ENCODE measurements around the gene PRUNE2. TPM values are rescaled to one million over a fixed set of nuclear protein-coding genes. Genes with fewer than 3 reads are reported as not detected.
A peak's percentile ranks its signal among the peaks of the same experiment; 100 is the strongest.

PRUNE2 gene
- total RNA-seq, 1 donor: 0.31 TPM

DNA sequence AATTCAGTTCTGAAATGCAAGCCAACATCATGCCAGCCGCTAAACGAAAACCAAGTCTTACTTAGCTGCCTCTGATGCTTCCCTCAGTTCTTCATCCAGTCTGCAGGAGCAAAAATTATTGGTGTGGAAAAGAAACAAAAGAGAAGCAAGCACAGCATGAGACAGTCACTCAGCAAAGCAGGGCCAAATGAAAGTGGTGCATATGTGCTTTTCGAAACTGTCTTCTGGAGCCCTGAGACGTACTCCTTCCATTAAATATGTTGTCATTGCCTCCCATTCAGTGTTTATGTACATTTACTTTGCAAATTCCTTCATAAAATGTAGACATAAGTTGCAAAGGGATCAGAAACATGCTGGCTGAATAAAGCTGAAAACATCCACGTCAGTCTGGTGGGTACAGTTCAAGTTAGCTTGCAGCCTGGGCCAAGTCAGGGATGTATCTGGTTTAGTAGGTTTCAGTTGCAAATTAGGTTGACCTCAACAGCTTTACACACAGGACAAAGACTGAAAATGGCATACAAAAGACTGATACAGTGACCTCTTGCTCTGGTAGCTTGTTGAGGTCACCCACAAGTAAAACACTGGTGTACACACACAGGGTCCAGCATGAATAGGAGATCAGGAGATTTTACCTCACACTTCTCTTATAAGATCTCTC, 281.4 kb downstream of the PRUNE2 start:
- H3K27me3 ChIP-seq (ENCODE audit: insufficient read depth, low read length): no peaks in the 10 kb centered on the region
- H3K4me1 ChIP-seq (ENCODE audit: insufficient read depth, low read length): peaks cover 34% of the 10 kb centered on the region
- H3K4me3 ChIP-seq (ENCODE audit: low read length): no peak overlapping the region
- H3K9me3 ChIP-seq (ENCODE audit: low read depth, low read length): no peaks in the 10 kb centered on the region

DNA sequence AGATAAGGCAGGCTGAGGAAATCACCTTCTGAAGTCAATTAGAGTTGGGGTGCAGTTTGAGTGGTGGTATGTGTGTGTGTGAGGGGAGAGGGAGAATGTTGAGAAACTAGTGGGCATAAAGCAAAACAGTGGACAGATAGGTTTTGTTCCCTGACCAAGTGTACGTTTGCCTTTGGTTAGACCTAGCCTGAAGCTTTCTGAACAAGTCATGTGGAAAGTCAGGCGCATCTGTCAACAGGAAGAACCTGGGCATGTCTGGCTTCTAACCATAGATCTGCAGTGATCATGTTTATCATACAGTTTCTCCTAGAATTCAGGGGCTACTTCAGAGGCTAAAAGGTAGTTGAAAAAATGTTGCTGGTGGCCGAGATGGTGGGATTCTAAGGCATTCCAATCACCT, 284.9 kb downstream of the PRUNE2 start:
- Histone ChIP-seq H3K4me1 (ENCODE audit: insufficient read depth, low read length) (peaks cover 42% of the 10 kb centered on the region), H3K27me3 (ENCODE audit: insufficient read depth, low read length) (no peaks in the 10 kb centered on the region), H3K9me3 (ENCODE audit: low read depth, low read length) (no peaks in the 10 kb centered on the region), H3K4me3 (ENCODE audit: low read length) (no peak overlapping the region)

DNA sequence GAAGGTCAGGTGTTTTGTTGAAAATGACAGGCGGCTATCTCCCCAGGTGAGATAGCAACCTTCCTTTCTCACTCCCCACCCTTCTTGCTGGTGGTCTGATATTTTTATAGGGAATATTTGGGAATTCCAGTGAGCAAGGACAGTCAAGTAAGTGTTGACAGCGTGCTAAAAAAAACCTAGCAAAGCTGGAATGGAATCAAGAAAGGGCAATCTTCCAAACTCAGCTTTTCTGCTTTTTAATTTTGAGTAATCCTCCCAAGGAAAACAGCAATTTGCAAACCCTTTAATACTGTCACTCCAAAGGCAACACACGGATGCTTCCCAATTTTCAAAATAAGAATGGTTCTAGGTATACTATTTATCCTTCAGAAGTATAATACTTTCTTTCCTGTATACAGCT, 285.3 kb downstream of the PRUNE2 start:
- Histone ChIP-seq H3K4me1 (ENCODE audit: insufficient read depth, low read length) (peaks cover 47% of the 10 kb centered on the region), H3K9me3 (ENCODE audit: low read depth, low read length) (no peaks in the 10 kb centered on the region), H3K27me3 (ENCODE audit: insufficient read depth, low read length) (no peaks in the 10 kb centered on the region), H3K4me3 (ENCODE audit: low read length) (no peak overlapping the region)

DNA sequence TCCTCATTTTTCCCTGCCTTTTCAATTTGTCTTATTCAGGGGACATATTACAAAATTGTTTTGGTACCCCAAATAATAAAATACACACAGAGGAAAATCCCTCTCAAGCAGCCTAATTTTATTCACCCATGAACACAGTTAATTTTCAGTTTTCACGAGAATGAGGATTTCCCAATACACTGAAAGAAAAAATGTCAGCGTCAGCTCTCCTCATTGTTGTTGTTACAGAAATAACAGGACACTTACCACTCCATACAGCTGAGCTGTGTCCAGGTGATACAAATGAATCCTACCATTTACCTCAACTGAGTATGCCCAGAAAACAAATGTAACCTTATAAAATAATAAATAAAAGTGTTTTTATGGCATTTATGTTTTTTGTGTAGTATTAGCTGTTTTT, 286.3 kb downstream of the PRUNE2 start:
- Histone ChIP-seq H3K9me3 (ENCODE audit: low read depth, low read length) (no peaks in the 10 kb centered on the region), H3K4me1 (ENCODE audit: insufficient read depth, low read length) (peaks cover 56% of the 10 kb centered on the region), H3K4me3 (ENCODE audit: low read length) (no peak overlapping the region), H3K27me3 (ENCODE audit: insufficient read depth, low read length) (no peaks in the 10 kb centered on the region)

DNA sequence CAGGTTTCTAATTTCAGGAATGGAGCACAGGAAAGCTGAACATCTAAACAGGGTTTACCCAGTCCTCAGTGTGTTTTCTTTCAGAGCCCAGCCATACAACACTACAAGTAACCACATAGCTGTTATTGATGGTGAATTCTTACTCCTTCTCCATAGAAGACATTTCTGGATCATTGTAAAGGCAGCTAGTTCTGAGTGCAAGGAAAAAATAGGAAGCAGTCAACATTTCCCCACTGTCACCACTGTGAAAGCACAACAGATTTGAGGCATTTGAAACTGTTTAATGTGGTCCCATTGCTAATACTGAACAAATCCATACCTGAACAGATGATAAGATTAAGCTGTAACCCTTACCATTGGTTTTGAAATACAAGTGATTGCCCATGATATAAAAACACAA, 286.7 kb downstream of the PRUNE2 start:
- H3K9me3 ChIP-seq (ENCODE audit: low read depth, low read length): no peaks in the 10 kb centered on the region
- no peak overlapping the region for H3K4me3 ChIP-seq (ENCODE audit: low read length)
- no peaks in the 10 kb centered on the region for H3K27me3 ChIP-seq (ENCODE audit: insufficient read depth, low read length)
- peaks cover 60% of the 10 kb centered on the region for H3K4me1 ChIP-seq (ENCODE audit: insufficient read depth, low read length)

DNA sequence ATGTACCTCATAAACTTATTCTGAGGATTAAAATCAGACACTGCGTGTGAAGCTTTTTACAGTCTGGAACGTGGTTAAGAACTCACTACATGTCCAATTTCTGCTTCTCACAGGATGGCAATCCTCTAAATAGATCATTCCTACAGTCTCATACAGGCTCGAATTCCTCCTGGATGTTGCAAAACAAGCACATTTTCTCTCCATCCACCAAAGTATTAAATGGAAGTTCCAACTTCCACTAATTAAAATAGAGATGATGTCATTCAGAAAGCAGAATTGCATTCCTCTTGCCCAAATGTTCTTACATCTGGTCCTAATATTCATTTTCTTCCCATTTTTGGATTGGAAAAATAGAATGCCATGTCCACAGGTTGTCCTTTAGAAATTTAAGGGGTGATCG, 287.2 kb downstream of the PRUNE2 start:
- Histone ChIP-seq H3K27me3 (ENCODE audit: insufficient read depth, low read length) (no peaks in the 10 kb centered on the region), H3K4me3 (ENCODE audit: low read length) (no peak overlapping the region), H3K9me3 (ENCODE audit: low read depth, low read length) (no peaks in the 10 kb centered on the region), H3K4me1 (ENCODE audit: insufficient read depth, low read length) (peaks cover 65% of the 10 kb centered on the region)

DNA sequence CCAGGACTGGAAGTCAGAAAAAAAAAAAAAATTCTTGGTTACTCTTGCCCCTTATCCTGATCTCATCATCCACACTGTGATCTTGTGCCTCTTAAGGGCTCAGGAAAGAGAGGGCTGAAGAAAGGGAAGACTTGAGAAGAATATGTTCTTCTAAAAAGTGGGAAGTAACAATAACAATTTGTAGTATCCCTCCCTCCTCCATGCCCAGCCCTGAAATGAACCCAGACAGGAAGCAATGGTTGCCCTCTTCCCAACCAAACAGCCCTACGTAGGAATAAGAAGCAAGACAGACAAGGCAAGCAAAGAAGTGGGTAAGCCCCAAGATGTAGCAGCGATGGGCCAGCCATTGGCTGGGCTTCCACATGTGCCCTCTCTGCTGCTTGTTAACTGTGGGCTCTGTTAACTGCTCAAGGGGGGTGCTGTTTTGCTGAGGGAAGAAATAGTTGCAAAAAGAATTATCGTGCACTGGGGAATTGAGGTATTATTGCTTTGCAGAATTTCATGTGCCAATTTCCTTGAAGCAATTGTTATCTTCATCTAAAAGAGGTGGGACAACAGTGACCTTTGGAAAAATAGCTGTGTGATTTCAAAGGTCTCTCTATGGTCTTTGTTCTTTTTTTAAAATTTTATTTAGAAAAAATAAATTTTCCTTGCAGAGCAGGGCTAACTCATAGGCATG, 288.3 kb downstream of the PRUNE2 start:
- Histone ChIP-seq H3K4me3 (ENCODE audit: low read length) (no peak overlapping the region), H3K27me3 (ENCODE audit: insufficient read depth, low read length) (no peaks in the 10 kb centered on the region), H3K4me1 (ENCODE audit: insufficient read depth, low read length) (peaks cover 66% of the 10 kb centered on the region), H3K9me3 (ENCODE audit: low read depth, low read length) (no peaks in the 10 kb centered on the region)

DNA sequence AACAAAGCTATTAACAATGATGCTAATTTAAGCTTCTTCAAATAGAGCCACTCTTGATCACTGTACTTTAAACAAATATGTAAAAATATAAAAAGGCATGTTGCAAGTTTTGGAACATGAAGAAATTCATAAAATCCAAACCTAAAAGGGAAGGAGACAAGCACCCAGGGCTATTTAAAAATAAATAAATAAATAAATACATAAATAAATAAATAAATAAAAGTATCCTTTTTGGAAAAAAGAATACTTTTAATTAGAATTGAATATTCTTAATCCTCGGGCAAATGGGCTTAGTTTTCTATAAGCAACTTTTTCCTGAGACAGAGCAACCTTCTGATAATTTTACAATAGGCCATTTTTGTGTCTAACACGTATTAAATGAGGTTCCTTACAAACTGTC, 289.1 kb downstream of the PRUNE2 start:
- H3K27me3 ChIP-seq (ENCODE audit: insufficient read depth, low read length): no peaks in the 10 kb centered on the region
- peaks cover 66% of the 10 kb centered on the region for H3K4me1 ChIP-seq (ENCODE audit: insufficient read depth, low read length)
- no peaks in the 10 kb centered on the region for H3K9me3 ChIP-seq (ENCODE audit: low read depth, low read length)
- H3K4me3 ChIP-seq (ENCODE audit: low read length): no peak overlapping the region

DNA sequence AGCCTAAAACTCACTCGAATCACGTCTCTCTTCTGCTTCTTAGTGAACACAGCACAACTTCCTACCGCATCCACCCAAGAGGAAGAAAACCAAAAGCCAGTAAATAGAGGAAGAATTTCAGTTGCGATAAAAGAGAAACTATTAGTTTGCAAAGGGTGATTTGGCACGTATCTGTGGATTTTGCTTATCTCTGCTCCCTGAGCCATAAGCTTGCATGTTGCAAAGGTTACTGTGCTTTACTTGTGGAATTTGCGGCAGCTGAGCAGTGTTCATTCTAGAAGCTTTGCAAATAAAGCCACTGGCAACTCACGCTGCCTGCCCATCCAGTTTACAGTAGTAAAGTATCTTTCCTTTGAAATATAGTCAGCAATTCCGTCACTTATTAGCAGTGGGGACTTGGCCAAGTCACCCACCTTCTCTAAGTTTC, 290.7 kb downstream of the PRUNE2 start:
- Histone ChIP-seq H3K27me3 (ENCODE audit: insufficient read depth, low read length) (no peaks in the 10 kb centered on the region), H3K9me3 (ENCODE audit: low read depth, low read length) (no peaks in the 10 kb centered on the region), H3K4me1 (ENCODE audit: insufficient read depth, low read length) (peaks cover 56% of the 10 kb centered on the region), H3K4me3 (ENCODE audit: low read length) (peak overlapping the region; percentile 32)

DNA sequence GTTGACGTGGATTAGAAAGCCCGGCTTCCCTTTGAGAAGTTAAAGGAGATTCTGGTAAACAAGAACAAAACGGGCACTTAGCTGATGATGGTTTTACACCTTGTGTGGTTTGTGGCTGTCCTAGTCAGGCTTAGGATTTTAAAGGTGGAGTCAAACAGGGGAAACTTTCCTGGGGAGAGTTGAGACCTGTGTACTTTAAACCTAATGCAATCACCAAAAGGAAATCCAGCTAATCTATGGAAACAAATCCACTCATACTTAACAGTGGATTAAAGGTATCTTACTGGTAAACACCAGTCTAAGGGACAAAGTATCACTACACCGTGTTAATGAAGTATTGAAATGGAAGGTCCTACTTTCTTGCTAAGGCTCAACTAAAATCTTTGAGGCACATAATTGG, 291.9 kb downstream of the PRUNE2 start:
- Histone ChIP-seq H3K4me1 (ENCODE audit: insufficient read depth, low read length) (peaks cover 56% of the 10 kb centered on the region), H3K4me3 (ENCODE audit: low read length) (no peak overlapping the region), H3K9me3 (ENCODE audit: low read depth, low read length) (no peaks in the 10 kb centered on the region), H3K27me3 (ENCODE audit: insufficient read depth, low read length) (no peaks in the 10 kb centered on the region)

DNA sequence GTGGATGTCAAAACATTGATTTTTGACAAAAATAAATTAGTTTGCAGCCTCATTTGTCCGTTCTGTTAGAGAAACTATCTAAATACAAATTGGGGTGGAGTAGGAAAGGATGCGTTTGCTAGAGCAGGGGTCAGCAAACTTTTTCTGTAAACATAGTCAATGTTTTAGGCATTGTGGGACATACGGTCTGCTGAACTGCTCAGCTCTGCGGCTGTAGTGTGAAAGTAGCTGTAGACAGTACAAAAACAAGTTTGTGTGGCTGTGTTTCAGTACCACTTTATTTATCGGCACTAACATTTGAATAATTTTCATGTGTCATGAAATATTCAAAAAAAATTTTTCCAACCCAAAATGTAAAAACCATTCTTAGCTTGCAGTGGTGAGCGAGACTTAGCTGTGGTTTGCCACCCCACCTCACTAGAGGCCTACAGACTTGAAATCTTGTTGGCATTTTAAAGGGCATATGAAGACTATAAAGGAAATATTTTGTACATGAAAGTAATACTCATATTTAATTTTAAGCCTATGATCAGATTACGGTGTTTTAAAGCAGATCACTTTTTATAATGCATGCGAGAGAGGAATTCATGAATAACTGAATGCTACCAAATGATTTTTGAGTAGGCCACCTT, 292.6 kb downstream of the PRUNE2 start:
- Histone ChIP-seq H3K9me3 (ENCODE audit: low read depth, low read length) (no peaks in the 10 kb centered on the region), H3K4me1 (ENCODE audit: insufficient read depth, low read length) (peaks cover 56% of the 10 kb centered on the region), H3K27me3 (ENCODE audit: insufficient read depth, low read length) (no peaks in the 10 kb centered on the region)

DNA sequence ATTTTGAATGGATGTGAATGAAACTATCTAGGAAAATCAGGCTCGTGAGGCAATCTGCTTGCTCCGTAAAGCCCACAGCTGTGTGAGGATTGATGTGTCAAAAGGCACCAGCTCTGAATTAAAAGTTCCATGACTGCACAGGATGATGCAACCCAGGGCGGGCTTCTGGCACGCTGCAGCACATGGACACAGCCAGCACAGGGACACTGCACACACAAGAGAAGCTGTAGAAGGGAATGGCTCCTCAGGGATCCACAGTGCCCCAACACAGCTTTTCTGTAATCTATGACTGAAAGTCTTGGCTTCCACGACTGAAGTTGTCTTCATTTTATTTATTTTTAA, 295.9 kb downstream of the PRUNE2 start:
- Histone ChIP-seq H3K9me3 (ENCODE audit: low read depth, low read length) (no peaks in the 10 kb centered on the region), H3K27me3 (ENCODE audit: insufficient read depth, low read length) (no peaks in the 10 kb centered on the region), H3K4me3 (ENCODE audit: low read length) (no peak overlapping the region), H3K4me1 (ENCODE audit: insufficient read depth, low read length) (peaks cover 52% of the 10 kb centered on the region)

More for the DNA sequence above, 292.6 kb downstream of the PRUNE2 start:
- H3K4me3 ChIP-seq (ENCODE audit: low read length): no peak overlapping the region

DNA sequence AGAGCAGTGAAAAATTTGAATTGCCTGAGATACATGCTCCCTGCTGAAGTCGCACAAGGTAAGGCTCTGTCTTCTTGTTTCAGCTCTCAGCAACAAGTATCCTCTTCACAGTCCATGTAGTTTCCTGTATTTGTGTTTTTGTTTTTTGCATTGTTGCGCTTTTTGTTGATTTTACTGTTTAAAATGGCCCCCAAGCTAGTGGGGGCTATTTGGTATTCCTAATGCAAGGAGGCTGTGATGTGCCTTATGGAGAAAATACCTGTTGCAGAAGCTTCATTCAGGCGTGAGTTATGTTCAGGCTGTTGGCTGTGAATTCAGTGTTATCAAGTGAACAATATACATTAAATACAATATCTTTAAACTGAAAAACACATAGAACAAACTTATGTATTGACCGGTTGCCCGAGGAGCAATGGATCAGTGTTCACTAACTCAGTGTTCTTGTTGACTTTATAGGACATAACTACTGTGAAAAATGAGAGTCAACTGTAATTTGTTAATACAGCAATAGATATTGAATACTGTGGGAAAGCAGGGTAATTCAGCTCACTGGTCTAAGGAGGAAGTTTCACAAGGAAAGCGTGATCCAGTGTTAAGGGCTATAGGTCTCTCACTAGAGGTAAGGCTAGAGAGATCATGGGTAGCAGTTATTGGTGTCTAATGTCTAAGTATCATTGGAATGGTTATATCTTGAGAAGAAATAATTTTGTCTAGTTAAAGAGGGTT, 296.5 kb downstream of the PRUNE2 start:
- no peak overlapping the region for H3K4me3 ChIP-seq (ENCODE audit: low read length)
- no peaks in the 10 kb centered on the region for H3K27me3 ChIP-seq (ENCODE audit: insufficient read depth, low read length)
- peaks cover 52% of the 10 kb centered on the region for H3K4me1 ChIP-seq (ENCODE audit: insufficient read depth, low read length)
- H3K9me3 ChIP-seq (ENCODE audit: low read depth, low read length): no peaks in the 10 kb centered on the region

DNA sequence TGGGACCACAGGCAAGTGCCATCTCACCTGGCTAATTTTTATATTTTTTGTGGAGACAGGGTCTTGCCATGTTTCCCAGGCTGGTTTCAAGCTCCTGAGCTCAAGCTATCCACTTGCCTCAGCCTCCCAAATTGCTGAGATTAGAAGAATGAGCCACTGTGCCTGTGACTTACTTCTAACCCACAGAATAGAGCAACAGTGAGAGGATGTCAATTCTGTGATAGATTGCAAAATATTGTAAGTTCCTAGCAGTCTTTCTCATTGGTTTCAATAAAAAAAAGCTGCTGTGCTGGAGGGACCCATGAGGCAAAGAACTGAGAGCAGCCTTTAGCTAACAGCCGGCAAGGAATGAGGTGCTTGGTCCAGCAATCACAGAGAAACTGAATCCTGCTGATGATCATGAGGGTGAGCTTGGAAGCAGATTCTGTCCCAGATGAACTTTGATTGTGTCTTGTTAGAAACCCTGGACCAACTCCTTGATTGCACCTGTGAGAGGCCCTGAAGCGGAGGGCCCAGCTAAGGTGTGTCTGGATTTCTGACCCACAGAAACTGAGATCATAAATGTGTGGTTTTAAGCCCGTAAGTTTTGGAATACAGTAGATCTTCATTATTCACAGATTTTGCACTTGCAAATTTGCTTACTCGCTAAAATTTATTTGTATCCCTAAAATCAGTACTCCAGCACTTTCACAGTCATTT, 297.2 kb downstream of the PRUNE2 start:
- Histone ChIP-seq H3K4me1 (ENCODE audit: insufficient read depth, low read length) (peaks cover 51% of the 10 kb centered on the region), H3K4me3 (ENCODE audit: low read length) (no peak overlapping the region), H3K9me3 (ENCODE audit: low read depth, low read length) (no peaks in the 10 kb centered on the region), H3K27me3 (ENCODE audit: insufficient read depth, low read length) (no peaks in the 10 kb centered on the region)
